GM21529 (cell line): ENCODE measurements around the gene PCBP2.
"Not testable (repeated sequence)": the region's sequence is repeated elsewhere in the genome, so short reads cannot be mapped to it uniquely, and the experiment has no call there.

Source experiments
- ATAC-seq: cut with Tn5 transposase; IDR thresholded peaks from one replicate; pipeline ENCODE4 v1.9.1; 2021; ENCODE audit not compliant: unreplicated experiment

PCBP2 gene

DNA sequence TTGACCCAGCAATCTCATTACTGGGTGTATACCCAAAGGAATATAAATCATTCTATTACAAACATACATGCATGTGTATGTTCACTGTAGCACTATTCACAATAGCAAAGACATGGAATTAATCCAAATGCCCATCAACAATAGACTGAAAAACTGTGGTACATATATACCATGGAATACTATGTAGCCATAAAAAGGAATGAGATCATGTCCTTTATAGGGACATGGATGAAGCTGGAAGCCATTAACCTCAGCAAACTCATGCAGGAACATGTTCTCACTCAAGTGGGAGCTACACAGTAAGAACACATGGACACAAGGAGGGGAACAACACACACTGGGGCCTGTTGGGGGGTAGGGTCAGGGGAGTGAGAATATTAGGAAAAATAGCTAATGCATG lies 12.3 kb upstream of the PCBP2 start:
- ATAC-seq = not testable (repeated sequence)

DNA sequence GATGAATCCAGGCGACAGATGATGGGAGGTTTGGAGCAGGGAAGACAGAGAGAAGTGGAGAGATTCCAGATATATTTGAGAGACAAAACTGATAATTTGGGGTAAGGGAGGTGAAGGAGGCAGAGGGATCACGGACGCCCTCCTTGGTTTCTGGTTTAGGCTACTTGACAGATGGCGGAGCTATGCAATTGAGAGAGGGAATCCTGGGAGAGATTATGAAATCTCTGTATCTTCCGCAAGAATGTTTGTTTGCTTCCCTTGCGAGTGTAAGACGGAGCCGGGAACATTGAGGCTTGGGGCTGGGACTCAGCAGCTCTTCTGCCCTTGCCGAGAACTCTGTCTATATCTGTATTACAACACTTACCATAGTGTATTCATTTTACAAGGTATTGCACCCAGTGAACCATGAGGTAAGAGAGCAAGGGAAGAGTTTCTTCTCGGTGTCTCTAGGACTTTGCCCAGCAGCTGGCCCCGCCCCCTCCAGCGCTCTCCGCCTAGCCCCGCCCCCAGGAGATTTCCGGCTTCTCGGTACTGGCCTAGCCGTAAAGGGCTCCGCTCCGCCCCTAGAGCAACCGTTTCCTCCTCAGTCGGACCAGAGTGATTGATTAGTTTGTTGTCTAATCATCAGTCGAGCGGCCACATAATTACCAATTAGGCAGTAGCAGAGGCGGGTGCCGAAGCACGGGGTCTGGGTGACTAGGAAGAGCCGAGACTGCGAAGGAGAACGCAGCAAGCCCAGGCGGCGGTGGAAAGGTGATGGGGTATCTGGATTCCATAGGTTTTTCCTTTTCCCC lies 10.7 kb upstream of the PCBP2 start, which contains the start of gene PRR13:
Gene PRR13, plus strand, starts transcription at position 695 of the 794 bp plus-strand sequence. CDS start 981 bp downstream, outside the sequence.
- ATAC-seq = peak; percentile 99

DNA sequence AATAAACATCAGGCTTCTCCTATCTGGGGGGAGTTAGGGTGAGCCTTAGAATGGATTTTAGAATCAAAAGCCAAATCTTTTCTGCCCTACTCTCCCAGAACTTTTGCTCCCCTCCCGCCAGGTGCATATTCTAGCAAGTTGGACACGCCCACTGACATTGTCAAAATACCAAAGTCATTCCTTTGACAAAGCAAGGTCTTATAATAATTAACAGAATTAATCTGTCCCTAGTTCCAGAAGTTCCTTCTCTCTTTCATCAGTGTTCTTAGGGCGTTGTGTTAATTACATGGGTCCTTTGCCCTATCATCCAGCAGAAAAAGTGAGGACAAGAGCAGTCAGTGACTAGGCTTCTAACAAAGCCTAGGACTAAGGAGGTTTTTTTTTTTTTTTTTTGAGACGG lies 7.9 kb upstream of the PCBP2 start:
- no peak for ATAC-seq

DNA sequence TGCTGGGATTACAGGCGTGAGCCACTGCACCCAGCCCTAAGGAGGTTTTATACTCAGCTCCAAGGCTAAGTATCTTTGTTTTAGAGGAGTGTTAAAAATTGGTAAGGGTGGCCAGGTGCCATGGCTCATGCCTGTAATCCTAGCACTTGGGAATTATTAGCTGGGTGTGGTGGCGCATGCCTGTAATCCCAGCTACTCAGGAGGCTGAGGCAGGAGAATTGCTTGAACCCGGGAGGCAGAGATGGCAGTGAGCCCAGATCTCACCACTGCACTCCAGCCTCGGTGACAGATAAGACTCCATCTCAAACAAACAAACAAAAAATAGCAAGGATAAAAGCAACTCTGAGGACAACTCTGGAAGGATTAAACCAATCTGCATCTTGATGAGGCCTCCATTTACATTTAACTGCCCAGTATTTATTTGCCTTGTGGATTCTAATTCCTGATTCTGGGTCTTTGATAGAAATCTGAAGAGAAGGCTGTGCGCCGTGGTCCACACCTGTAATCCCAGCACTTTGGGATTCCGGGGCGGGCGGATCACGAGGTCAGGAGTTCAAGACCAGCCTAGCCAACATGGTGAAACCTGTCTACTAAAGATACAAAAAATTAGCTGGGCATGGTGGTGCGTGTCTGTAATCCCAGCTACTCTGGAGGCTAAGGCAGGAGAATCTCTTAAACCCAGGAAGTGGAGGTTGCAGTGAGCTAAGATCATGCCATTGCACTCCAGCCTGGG lies 7.1 kb upstream of the PCBP2 start:
- ATAC-seq = not testable (repeated sequence)

- ATAC-seq = no peak
Observed at GRCh38 chr12:53450936-53451335, 966 bp upstream of the PCBP2 start.

- no peak for ATAC-seq
Observed at GRCh38 chr12:53452159-53453077, 516 bp downstream of the PCBP2 start.

DNA sequence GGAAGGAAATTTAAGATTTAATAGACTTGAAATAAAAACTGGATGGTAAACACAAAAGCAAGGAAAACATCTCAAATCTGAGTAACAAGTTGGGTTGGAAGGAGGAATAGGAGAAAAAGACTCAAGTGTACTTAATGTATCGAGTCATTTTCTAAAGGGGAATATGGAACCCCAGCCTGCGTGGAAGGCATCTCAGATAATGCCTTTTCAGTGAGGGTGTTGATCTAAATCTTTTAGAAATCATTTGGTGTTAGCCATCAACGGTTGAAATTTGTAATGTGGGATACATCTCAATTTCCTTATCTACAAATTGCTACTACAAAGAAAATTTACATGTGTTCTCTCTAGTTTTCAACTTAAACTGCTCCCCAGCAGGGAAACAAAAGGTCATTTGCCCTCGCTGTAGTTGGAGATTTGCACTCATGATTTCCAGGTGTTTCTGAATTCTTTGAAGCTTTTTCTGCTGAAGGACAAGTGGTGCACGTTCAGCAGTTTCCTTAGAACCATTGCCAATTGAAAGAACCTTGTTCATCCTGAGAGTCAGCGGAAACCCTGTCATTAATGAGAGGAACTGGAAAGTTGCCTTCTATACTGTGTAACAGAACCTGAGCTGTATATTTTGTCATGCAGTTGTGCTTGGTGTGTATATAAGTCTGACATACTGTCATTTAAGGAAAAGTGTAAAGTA lies 2.2 kb downstream of the PCBP2 start:
- no peak for ATAC-seq

GRCh38 chr12:53454707-53455106 lies 2.8 kb downstream of the PCBP2 start:
- no peak for ATAC-seq

DNA sequence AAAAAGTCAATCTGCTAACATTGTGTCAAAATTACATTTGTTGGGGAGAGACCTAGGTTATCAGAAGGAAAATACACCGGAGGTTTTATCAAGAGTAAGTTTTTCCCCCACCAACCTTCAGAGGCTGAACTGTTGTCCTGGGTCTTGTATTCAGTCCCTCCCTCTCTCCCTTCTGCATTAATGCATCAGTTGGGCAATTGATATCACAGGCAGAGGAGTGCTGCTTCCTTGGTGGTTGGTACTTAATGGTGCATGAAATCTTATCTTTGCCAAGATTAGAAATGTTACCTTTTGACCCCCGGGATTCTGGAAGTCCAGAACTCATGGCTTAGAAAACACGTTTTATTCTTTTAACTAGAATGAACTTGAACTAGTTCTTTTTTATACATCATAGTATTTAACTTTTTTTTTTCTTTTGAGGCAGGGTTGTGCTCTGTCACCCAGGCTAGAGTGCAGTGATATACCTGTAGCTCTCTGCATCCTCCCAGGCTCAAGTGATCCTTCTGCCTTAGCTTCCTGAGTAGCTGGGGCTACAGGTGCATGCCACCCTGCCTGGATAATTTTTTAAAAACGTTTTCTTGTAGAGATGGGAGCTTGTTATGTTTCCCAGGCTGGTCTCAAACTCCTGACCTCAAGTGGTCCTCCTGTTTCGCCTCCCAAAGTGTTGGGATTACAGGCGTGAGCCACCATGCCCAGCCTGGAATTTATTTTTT lies 4.9 kb downstream of the PCBP2 start:
- ATAC-seq = no peak

- ATAC-seq = no peak
Observed at GRCh38 chr12:53459097-53459496, 7.2 kb downstream of the PCBP2 start.

GRCh38 chr12:53461059-53461458 lies 9.2 kb downstream of the PCBP2 start:
- ATAC-seq = no peak

GRCh38 chr12:53461591-53461990 lies 9.7 kb downstream of the PCBP2 start:
- no peak for ATAC-seq

GRCh38 chr12:53462935-53463334 lies 11.0 kb downstream of the PCBP2 start:
- no peak for ATAC-seq

- no peak for ATAC-seq
Observed at GRCh38 chr12:53463802-53464560, 12.1 kb downstream of the PCBP2 start.

GRCh38 chr12:53464685-53465418 lies 12.9 kb downstream of the PCBP2 start:
- ATAC-seq = no peak

- no peak for ATAC-seq
Observed at GRCh38 chr12:53465679-53466078, 13.8 kb downstream of the PCBP2 start.

DNA sequence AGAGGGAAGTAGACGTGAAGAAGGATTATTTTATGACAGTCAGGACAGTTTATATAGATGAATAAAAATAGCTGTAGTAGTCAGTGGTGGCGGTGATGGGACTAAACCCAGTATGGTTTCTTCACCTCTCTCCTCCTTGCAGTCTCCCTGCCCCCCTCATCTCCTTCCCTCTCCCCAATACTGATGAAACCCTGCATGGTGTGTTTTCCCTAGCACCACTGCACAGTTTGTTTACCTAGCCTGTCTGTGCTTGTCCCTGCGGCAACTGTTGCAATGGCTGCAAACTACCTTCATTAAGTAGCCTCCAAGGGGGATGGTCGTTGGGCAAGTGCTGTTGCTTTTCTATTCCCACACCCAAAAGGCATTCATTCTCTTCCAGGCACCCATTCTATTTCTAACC lies 14.7 kb downstream of the PCBP2 start:
- no peak for ATAC-seq

GRCh38 chr12:53467082-53467481 lies 15.2 kb downstream of the PCBP2 start:
- no peak for ATAC-seq

- ATAC-seq = no peak
Observed at GRCh38 chr12:53467880-53468279, 16.0 kb downstream of the PCBP2 start.
